Heart left ventricle (tissue), 16 donors: ENCODE measurements around the gene MT1M. TPM values are rescaled to one million over a fixed set of nuclear protein-coding genes. Genes with fewer than 3 reads are reported as not detected.

Experiments
- ATAC-seq, 4 donors: fragments of 200-7000 bp; cut with Tn5 transposase; one replicate each; pipeline ENCODE4 v1.9.1; 2020 to 2022; ENCODE audit warnings: moderate library complexity in 4 of 4, mild to moderate bottlenecking in 3 of 4, moderate number of reproducible peaks in 1 of 4
- DNase-seq, 5 donors: peaks; one replicate each; pipeline ENCODE4 v3.0.0-alpha.2; 2020
- H3K27ac ChIP-seq, 12 donors: fragments of 200-600 bp; sonication (generic) in 4 of 12; one replicate each; pipeline versions ENCODE4 v1.5.0 to v1.8.0; 2016 to 2022; ENCODE audit warnings: mild to moderate bottlenecking in 2 of 12
- H3K27me3 ChIP-seq, 9 donors: fragments of 200-600 bp; sonication (generic) in 2 of 9; one replicate each; pipeline versions ENCODE4 v1.5.1 to v1.8.0; 2016 to 2022; ENCODE audit warnings: mild to moderate bottlenecking in 3 of 9
- H3K36me3 ChIP-seq, 9 donors: fragments of 200-600 bp; sonication (generic) in 2 of 9; one replicate each; pipeline versions ENCODE4 v1.5.0 to v1.8.0; 2018 to 2022; ENCODE audit warnings: mild to moderate bottlenecking in 2 of 9
- H3K4me1 ChIP-seq, 12 donors: fragments of 200-600 bp; sonication (generic) in 4 of 12; one replicate each; pipeline versions ENCODE4 v1.5.0 to v1.8.0; 2016 to 2022; ENCODE audit warnings: mild to moderate bottlenecking in 3 of 12
- H3K4me3 ChIP-seq, 12 donors: fragments of 200-600 bp; sonication (generic) in 4 of 12; one replicate each; pipeline versions ENCODE4 v1.5.0 to v1.8.0; 2017 to 2022; ENCODE audit warnings: mild to moderate bottlenecking in 9 of 12, moderate library complexity in 4 of 12
- H3K9me3 ChIP-seq, 12 donors: fragments of 200-600 bp; sonication (generic) in 4 of 12; one replicate each; pipeline versions ENCODE4 v1.5.0 to v1.8.0; 2016 to 2022; ENCODE audit warnings: mild to moderate bottlenecking in 1 of 12
- CTCF ChIP-seq, 12 donors: fragments of 200-600 bp; sonication (generic) in 4 of 12; IDR thresholded peaks; one replicate each; pipeline versions ENCODE4 v1.5.0 to v1.8.0; 2018 to 2022; ENCODE audit warnings: antibody characterized with exemption in 12 of 12, mild to moderate bottlenecking in 5 of 12
- POLR2A ChIP-seq, 2 donors: fragments of 450-650 bp; IDR thresholded peaks; one replicate each; pipeline ENCODE4 v1.6.1; 2017; ENCODE audit warnings: antibody characterized with exemption in 2 of 2, mild to moderate bottlenecking in 2 of 2, moderate library complexity in 2 of 2
- WGBS, 4 donors: extraction: QIAGEN DNeasy Blood & Tissue Kit in 2 of 4; methylation state at CpG; one replicate each; pipeline versions ENCODE4 v1.1.5 to v1.1.7; 2013 to 2018; 5-methylcytosine and 5-hydroxymethylcytosine counted together
- intact Hi-C, 10 donors: fragments of 100-400 bp; cut with DNase I; formaldehyde crosslinking; loops; one replicate each; pipeline versions ENCODE4 v1.11.1 to v1.14.2; 2022
- polyA plus RNA-seq, 2 donors: library from polyadenylated mRNA; stranded (reverse); fragments of 200-250 nt; gene quantifications; one replicate each; pipeline ENCODE4 v1.2.3, GENCODE V29; 2013
- total RNA-seq, 9 donors: library from RNA; depleted of rRNA in 2 of 9; stranded (reverse); fragments of >200 nt in 2 of 9; fragmentation: NEBNext Ultra II Directional in 3 of 9; extraction: Animal tissue kit (Norgen Biotek cat#: 25700) in 3 of 9; gene quantifications; one replicate each; pipeline versions ENCODE4 v1.1.0 to v1.2.4, GENCODE V29; 2016 to 2023
- donor health status: ischemic (EF 13 %, LVEDD 7.1; RV severe dilation, severe dysfunction).
- donor health status: healthy with polysubstance abuse.
- donor health status: DM: no; HTN: yes; CAD: no.
- donor health status: DM: no; HTN: no; CAD: no.
- donor health status: ischemic (EF 25% LVEDD 6.9; RV normal size, moderate dysfunction).
- donor health status: ischemic (EF 25% LVEDD 5.7; RV mildly dilated, moderate dysfunction).
- donor health status: healthy.
- donor health status: DM: yes; HTN: yes; CAD: no.
- donor health status: ischemic (EF 35%, LVEDD 5.7; RV mildly dilated, moderate dysfunction).
- donor health status: nonischemic (EF 11% LVEDD 7.7; RV severe dilation, severe dysfunction).
- donor health status: DM: yes; HTN: yes; CAD: no.
- donor health status: PGD.
- donor health status: ischemic (EF 29% LVEDD 5.4; RV normal size, mild dysfunction).
- donor health status: nonischemic (EF 23%, LVEDD 6.1; RV moderate dilation, normal function).

Gene MT1M
- total and polyA plus RNA-seq, 11 donors: 0.61 to 16.2 (median 7.4) TPM

GRCh38 chr16:56610017-56610608 is 22.3 kb upstream of the MT1M start:
- intact Hi-C loops: loop anchor here in 1 of 10 donors (2.0 kb wide), 1 partner anchor 17 kb away; no protein-coding TSS in a partner anchor
- Histone ChIP-seq H3K27ac (peak overlapping the region; percentile 86 to 99 (median 96)), H3K4me1 (peaks cover 9 to 67% (median 57%) of the 10 kb centered on the region in 12 donors), H3K36me3 (no peaks in the 10 kb centered on the region), H3K4me3 (peak overlapping the region in 11 of 12 donors; percentile 59 to 87 (median 71)), H3K27me3 (no peaks in the 10 kb centered on the region), H3K9me3 (no peaks in the 10 kb centered on the region)
- DNase-seq (peak in 3 of 5 donors; percentile 39 to 53 (median 53)), ATAC-seq (peak in 3 of 4 donors; percentile 5 to 16 (median 8))
- TF ChIP-seq CTCF (IDR thresholded peaks at IDR 0.05) (no peak), POLR2A (IDR thresholded peaks at IDR 0.05) (peak in 1 of 2 donors; percentile 17)
- WGBS, 4 donors: 7 to 26% (median 19%) methylated on average over 10 of the region's 10 CpGs

GRCh38 chr16:56610609-56611111 is 21.8 kb upstream of the MT1M start:
- intact Hi-C loops: loop anchor here in 1 of 10 donors (2.0 kb wide), 1 partner anchor 16 kb away; no protein-coding TSS in a partner anchor
- Histone ChIP-seq H3K36me3 (no peaks in the 10 kb centered on the region), H3K27me3 (no peaks in the 10 kb centered on the region), H3K4me1 (peaks cover 9 to 65% (median 57%) of the 10 kb centered on the region in 12 donors), H3K4me3 (peak overlapping the region in 6 of 12 donors; percentile 68 to 87 (median 72)), H3K9me3 (no peaks in the 10 kb centered on the region), H3K27ac (peak overlapping the region; percentile 86 to 99 (median 96))
- DNase-seq (peak in 1 of 5 donors; percentile 45), ATAC-seq (no peak)
- TF ChIP-seq POLR2A (IDR thresholded peaks at IDR 0.05): no peak
- no peak for TF ChIP-seq CTCF (IDR thresholded peaks at IDR 0.05)
- WGBS, 4 donors: 10 to 49% (median 13%) methylated on average over 2 of the region's 2 CpGs

GRCh38 chr16:56611281-56611833 is 21.1 kb upstream of the MT1M start:
- H3K27me3 ChIP-seq: no peaks in the 10 kb centered on the region
- no peak overlapping the region for H3K4me3 ChIP-seq
- H3K9me3 ChIP-seq: no peaks in the 10 kb centered on the region
- peaks cover 9 to 58% (median 51%) of the 10 kb centered on the region in 12 donors for H3K4me1 ChIP-seq
- H3K36me3 ChIP-seq: no peaks in the 10 kb centered on the region
- WGBS, 4 donors: 50 to 73% (median 55%) methylated on average over 2 of the region's 2 CpGs
- TF ChIP-seq CTCF (IDR thresholded peaks at IDR 0.05) (no peak), POLR2A (IDR thresholded peaks at IDR 0.05) (no peak)
- DNase-seq: peak in 4 of 5 donors; percentile 72 to 91 (median 82)
- ATAC-seq: peak; percentile 60 to 79 (median 65)
- intact Hi-C loops: loop anchor here in 1 of 10 donors (2.0 kb wide), 1 partner anchor 15 kb away; no protein-coding TSS in a partner anchor
- peak overlapping the region; percentile 86 to 99 (median 96) for H3K27ac ChIP-seq

GRCh38 chr16:56613706-56614105 is 18.8 kb upstream of the MT1M start:
- TF ChIP-seq CTCF (IDR thresholded peaks at IDR 0.05): no peak
- no peak for TF ChIP-seq POLR2A (IDR thresholded peaks at IDR 0.05)
- ATAC-seq: no peak
- intact Hi-C loops: no loop called here
- Histone ChIP-seq H3K27ac (no peak overlapping the region), H3K9me3 (no peaks in the 10 kb centered on the region), H3K4me1 (peaks cover 9 to 58% (median 43%) of the 10 kb centered on the region in 12 donors), H3K4me3 (no peak overlapping the region), H3K36me3 (no peaks in the 10 kb centered on the region), H3K27me3 (peaks cover 0 to 11% (median 0%) of the 10 kb centered on the region in 9 donors)
- no peak for DNase-seq
